WI38 (cell line): Measurements from ENCODE around the gene CD28.

Experiments used
- H3K4me3 ChIP-seq: 2 replicates; pipeline ENCODE4 v1.5.1; 2011; ENCODE audit warnings: low read depth, mild to moderate bottlenecking, control low read depth, low read length
- CTCF ChIP-seq: IDR thresholded peaks from 2 replicates; pipeline ENCODE4 v1.5.1; 2012; ENCODE audit warnings: low read depth, mild to moderate bottlenecking, control low read depth, low read length

CD28 gene

DNA sequence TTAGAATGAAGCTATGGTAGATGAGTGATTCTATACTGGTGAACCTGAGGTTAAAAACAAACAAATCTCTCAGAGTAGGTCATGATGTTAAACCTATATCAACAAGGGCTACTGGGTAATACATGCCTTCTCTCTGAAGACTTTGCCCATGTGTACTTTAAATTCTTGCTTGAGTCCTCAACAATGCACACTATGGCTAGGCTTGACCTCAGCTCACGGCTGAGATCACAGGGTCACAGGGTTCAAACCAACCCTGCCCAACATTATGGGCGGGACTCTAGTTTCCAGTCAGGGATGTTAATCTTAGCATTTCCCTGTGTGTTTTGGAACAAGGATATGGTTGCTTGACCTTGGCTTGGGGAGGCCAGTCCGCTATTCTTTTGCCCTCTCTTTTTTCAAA lies 7.7 kb downstream of the CD28 start:
- no peak for TF ChIP-seq CTCF
- H3K4me3 ChIP-seq, result no peak overlapping the region

- H3K4me3 ChIP-seq, result no peak overlapping the region
- TF ChIP-seq CTCF, result no peak
These were observed 9.3 kb downstream of the CD28 start for GRCh38 chr2:203715744-203716143.

- TF ChIP-seq CTCF, result no peak
- H3K4me3 ChIP-seq, result no peak overlapping the region
These were observed 11.6 kb downstream of the CD28 start for GRCh38 chr2:203718087-203718486.

DNA sequence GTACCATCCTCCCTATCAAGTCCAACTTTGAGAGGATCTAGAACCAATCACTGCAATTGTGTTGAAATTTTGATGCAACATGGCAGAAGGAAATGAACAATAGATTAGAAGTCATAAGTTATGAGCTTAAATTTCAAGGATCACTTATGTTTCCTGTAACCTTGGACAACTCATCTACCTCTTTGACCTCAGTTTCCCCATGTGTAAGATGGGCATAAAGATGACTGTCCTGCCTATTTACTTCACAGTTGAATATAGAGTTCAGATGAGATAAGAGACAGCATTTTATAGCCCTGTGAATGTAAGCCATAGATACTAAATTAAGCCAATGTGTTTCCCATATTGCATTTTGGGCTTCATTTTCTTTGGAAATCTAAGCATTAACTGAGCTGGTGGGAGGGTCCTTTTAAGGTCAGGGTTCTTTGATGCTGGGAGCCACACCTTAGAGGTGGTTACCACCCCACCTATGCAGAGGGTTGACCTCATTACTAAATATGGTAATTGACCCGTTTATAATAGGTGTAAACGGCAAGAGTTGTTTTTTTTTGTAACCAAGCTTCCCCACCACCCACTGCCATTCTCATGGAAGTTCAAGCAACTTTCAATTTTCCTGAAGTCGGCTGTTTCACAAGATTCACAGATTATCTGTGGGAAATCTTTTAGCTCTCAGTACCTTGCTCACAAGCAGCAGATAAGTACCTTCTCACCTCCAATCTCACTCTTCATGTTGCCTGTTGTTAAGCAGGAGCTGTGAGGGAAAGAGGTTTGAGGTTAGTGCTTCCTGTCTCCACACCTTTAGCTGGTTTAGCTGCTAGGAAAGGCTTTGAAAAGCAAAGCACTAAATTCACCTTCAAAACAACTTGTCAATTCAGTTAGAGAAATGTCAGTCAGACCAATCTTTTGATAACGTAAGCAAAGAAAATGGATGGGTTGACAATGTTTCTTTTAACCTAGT lies 13.3 kb downstream of the CD28 start:
- no peak for TF ChIP-seq CTCF

DNA sequence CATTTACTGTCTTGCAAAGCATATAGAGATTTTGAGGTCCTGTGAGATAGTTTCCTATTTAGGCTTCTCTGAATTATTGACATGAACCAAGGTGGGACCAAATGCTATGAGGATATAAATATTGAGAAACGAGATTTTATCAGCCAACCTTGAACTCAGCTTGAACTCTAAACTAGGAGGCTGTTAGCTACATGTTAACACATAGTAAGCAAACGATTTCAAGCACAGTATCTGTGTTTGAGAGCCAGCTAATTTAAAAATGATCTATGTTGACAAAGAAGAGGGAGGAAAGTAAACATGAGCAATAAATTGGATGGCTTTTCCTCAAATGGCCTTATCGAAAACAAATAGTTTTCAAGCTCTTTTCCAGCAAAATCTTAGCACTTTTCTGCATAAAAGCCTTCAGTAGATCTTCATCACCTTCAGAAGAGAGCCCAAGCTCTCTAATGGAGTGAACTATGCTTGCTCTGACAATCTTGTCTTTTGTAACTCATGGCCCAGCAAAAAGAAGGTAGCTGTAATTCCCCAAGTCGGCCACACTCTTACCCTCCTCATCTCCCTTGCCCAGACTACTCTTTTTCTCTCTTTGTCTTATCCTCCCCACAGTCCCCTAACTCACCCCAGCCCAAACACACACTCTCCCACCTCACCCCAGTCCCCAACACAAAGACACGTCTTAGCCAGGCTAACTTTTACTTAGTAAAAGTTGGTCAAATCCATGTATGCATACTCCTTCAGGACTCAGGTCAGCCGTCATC lies 14.7 kb downstream of the CD28 start:
- no peak overlapping the region for H3K4me3 ChIP-seq
- TF ChIP-seq CTCF, result no peak

More for the DNA sequence above, 13.3 kb downstream of the CD28 start:
- H3K4me3 ChIP-seq, result no peak overlapping the region

- no peak for TF ChIP-seq CTCF
- H3K4me3 ChIP-seq, result no peak overlapping the region
These were observed 15.4 kb downstream of the CD28 start for GRCh38 chr2:203721781-203722300.
